Progenitor cell of endocrine pancreas (in vitro differentiated cells): ENCODE data around the gene SLC25A40. TPM values are rescaled to one million over a fixed set of nuclear protein-coding genes. Genes with fewer than 3 reads are reported as not detected.

Source experiments
- DNase-seq: peaks from one replicate; pipeline ENCODE4 v3.0.0; 2021; ENCODE audit warnings: low spot score; ENCODE audit not compliant: unreplicated experiment
- H3K27ac Mint-ChIP-seq: 2 replicates; pipeline ENCODE4 v1.8.0; 2021; ENCODE audit warnings: mild to moderate bottlenecking, moderate library complexity, mixed read lengths
- H3K27me3 Mint-ChIP-seq: 2 replicates; pipeline ENCODE4 v1.8.0; 2021; ENCODE audit warnings: mixed read lengths
- H3K36me3 Mint-ChIP-seq: 2 replicates; pipeline ENCODE4 v1.8.0; 2022; ENCODE audit warnings: mixed read lengths; ENCODE audit not compliant: insufficient read depth
- H3K4me1 Mint-ChIP-seq: 2 replicates; pipeline ENCODE4 v1.8.0; 2021; ENCODE audit warnings: low read depth, mixed read lengths
- H3K4me3 Mint-ChIP-seq: 2 replicates; pipeline ENCODE4 v1.8.0; 2021; ENCODE audit warnings: low read depth, mild to moderate bottlenecking, moderate library complexity, mixed read lengths
- H3K9me3 Mint-ChIP-seq: 2 replicates; pipeline ENCODE4 v1.8.0; 2021; ENCODE audit warnings: low read depth, mixed read lengths
- total RNA-seq: library from RNA; stranded (reverse); gene quantifications from 2 replicates; pipeline ENCODE4 v1.2.1, GENCODE V29; 2021
- TF ChIP-seq, protein P1 (sequence below): fragments of 200-600 bp; sonication (generic); IDR thresholded peaks from one replicate; pipeline ENCODE4 v1.5.0; 2021; ENCODE audit warnings: antibody characterized with exemption, mild to moderate bottlenecking; ENCODE audit not compliant: unreplicated experiment

SLC25A40 gene
- total RNA-seq, 1 donor from 2014 or later = 26.8 TPM

DNA sequence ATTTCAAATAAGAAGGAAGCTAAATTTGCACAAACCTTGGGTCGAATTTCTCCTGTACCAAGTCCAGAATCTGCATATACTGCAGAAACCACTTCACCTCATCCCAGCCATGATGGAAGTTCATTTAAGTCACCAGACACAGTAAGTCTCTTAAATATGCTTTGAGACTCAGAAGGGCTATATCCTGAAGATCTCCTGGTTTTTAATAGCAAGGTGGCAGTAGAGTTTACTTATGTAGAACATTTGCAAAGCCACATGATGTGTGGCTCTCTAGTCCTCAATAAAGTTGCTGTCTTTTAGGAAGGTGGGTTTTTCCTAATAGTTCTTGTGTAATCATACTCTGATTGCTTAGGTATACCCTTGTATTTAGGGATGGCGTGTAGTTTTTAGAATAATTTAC lies 8.9 kb upstream of the SLC25A40 start:
- TF ChIP-seq, protein P1, sequence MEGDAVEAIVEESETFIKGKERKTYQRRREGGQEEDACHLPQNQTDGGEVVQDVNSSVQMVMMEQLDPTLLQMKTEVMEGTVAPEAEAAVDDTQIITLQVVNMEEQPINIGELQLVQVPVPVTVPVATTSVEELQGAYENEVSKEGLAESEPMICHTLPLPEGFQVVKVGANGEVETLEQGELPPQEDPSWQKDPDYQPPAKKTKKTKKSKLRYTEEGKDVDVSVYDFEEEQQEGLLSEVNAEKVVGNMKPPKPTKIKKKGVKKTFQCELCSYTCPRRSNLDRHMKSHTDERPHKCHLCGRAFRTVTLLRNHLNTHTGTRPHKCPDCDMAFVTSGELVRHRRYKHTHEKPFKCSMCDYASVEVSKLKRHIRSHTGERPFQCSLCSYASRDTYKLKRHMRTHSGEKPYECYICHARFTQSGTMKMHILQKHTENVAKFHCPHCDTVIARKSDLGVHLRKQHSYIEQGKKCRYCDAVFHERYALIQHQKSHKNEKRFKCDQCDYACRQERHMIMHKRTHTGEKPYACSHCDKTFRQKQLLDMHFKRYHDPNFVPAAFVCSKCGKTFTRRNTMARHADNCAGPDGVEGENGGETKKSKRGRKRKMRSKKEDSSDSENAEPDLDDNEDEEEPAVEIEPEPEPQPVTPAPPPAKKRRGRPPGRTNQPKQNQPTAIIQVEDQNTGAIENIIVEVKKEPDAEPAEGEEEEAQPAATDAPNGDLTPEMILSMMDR = no peak
- H3K27ac Mint-ChIP-seq = no peak overlapping the region

DNA sequence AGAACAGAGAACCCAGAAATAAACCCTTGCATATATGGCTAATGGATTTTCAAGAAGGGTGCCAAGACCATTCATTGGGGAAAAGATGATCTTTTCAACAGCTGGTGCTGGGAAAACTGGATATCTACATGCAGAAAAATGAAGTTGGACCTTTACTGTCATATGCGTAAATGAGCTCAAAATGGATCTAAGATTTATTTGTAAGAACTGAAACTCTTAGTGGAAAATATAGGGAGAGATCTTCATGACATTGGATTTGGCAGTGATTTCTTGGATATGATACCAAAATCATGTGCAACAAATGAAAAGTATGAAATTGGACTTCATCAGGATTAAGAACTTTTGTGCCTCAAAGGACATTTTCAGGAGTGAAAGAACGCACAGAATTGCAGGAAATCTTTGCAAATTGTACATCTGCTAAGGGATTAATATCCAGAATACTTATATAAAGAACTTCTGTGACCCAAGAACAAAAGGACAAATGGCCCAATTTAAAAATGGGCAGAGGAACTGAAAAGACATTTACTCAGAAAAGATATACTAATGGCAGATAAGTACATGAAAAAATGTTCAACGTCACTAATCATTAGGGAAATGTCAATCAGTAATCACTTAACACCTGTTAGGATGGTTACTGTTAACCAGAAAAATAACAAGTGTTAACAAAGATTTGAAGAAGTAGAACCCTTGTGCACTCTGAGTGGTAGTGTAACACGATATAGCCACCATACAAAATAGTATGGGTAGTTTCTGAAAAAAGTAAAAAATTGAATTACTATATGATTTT lies 6.2 kb upstream of the SLC25A40 start:
- H3K9me3 Mint-ChIP-seq = no peaks in the 10 kb centered on the region
- peak overlapping the region; percentile 33 for H3K27ac Mint-ChIP-seq
- no peak for DNase-seq
- H3K4me3 Mint-ChIP-seq = no peak overlapping the region
- H3K4me1 Mint-ChIP-seq = peaks cover 14% of the 10 kb centered on the region
- peaks cover 8% of the 10 kb centered on the region for H3K36me3 Mint-ChIP-seq
- TF ChIP-seq, protein P1 = no peak
- no peaks in the 10 kb centered on the region for H3K27me3 Mint-ChIP-seq

More for the DNA sequence above, 8.9 kb upstream of the SLC25A40 start:
- H3K36me3 Mint-ChIP-seq = peaks cover 14% of the 10 kb centered on the region
- H3K27me3 Mint-ChIP-seq = no peaks in the 10 kb centered on the region
- H3K4me1 Mint-ChIP-seq = peaks cover 5% of the 10 kb centered on the region
- no peak overlapping the region for H3K4me3 Mint-ChIP-seq
- H3K9me3 Mint-ChIP-seq = no peaks in the 10 kb centered on the region
- no peak for DNase-seq

DNA sequence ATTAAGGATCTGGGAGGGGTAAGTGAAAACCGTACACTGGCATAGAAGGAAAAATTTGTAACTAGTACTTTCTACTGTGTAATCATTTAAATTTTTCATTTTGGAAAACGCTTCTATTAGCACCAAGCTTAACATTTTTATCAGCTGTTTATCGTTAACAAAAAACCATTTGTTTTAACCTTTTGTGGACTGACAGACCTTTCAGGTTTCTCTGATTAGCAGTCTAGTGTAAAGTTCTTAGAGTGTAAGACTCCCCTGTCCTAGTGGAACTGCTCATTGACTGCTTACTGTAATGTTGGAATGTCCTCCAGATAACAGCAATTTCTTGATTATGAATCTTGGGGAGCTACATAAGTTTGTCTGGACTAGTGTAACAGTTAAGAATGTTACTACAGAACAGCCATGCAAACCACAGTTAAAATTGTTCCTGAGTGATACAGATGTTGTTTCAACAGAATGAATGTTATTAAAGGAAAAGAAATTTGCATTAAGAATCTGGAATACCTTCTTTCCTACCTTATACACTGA lies 2.1 kb upstream of the SLC25A40 start:
- TF ChIP-seq, protein P1 = no peak
- peak overlapping the region; percentile 98 for H3K4me3 Mint-ChIP-seq
- no peak for DNase-seq
- H3K36me3 Mint-ChIP-seq = peaks cover 13% of the 10 kb centered on the region
- H3K4me1 Mint-ChIP-seq = peaks cover 27% of the 10 kb centered on the region
- H3K27ac Mint-ChIP-seq = no peak overlapping the region
- H3K9me3 Mint-ChIP-seq = no peaks in the 10 kb centered on the region
- no peaks in the 10 kb centered on the region for H3K27me3 Mint-ChIP-seq

DNA sequence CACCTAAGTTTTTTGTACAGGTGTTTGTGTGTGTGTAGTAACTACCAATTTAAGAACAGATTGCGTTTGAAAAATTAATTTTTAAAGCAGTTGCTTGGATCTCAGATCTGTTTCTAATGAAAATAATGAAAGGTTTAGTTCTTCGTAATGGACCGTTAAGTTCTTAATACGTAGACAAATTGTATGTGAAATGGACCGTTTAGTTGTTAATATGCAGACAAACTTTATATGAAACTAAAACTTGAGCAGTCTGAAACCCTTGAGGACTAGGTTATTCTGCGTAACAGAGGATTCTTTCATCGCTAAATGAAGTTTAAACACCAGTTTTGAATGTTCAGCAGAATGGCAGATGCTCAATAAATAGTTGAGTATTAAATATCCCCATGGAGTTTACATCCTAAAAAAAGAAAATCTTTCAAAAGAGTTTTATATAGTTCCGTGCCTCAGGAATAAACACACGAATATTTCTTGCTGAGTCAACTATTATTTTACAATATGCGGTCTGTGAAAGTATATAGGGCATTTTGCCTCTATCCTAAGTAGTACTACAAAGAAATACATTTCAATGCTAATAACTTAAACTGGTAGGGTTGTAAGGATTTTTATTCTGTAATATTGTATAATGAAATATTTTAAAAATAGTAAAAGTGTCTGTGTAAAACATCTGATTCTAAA lies 1.3 kb upstream of the SLC25A40 start:
- peaks cover 16% of the 10 kb centered on the region for H3K36me3 Mint-ChIP-seq
- peak overlapping the region; percentile 97 for H3K27ac Mint-ChIP-seq
- no peaks in the 10 kb centered on the region for H3K27me3 Mint-ChIP-seq
- peak overlapping the region; percentile 98 for H3K4me3 Mint-ChIP-seq
- peaks cover 3% of the 10 kb centered on the region for H3K9me3 Mint-ChIP-seq
- DNase-seq = no peak
- peaks cover 27% of the 10 kb centered on the region for H3K4me1 Mint-ChIP-seq
- TF ChIP-seq, protein P1 = no peak

DNA sequence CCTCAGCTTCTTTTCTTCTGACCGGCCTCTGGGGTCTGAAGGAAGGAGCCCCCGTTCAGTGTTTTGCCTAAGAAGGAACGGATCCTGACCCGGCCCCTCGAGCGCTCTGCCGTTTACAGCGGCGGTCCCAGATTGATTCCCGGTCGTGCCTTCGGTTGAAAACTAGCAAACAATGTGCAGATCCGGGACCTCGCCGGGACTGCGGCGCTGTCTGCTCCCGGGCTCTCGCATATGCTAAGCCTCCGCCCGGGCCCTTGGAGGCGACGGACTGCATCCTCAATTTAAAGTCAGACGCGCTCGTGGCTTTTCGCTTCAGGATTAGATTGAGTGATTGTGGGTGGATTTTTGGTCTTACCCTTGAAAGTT lies 692 bp upstream of the SLC25A40 start:
- H3K36me3 Mint-ChIP-seq = peaks cover 22% of the 10 kb centered on the region
- TF ChIP-seq, protein P1 = no peak
- DNase-seq = peak; percentile 46
- H3K27me3 Mint-ChIP-seq = no peaks in the 10 kb centered on the region
- H3K4me3 Mint-ChIP-seq = peak overlapping the region; percentile 98
- H3K4me1 Mint-ChIP-seq = peaks cover 23% of the 10 kb centered on the region
- peaks cover 9% of the 10 kb centered on the region for H3K9me3 Mint-ChIP-seq
- H3K27ac Mint-ChIP-seq = peak overlapping the region; percentile 97
